ENCODE data around the gene SGF29.
"Not testable (repeated sequence)": the region's sequence is repeated elsewhere in the genome, so short reads cannot be mapped to it uniquely, and the experiment has no call there.

The SGF29 gene

GRCh38 chr16:28566233-28566925, 12.7 kb downstream of the SGF29 start:
- not testable (repeated sequence) for DNase-seq (ENCODE audit: low spot score)

- DNase-seq (ENCODE audit: low spot score), result no peak
These were observed 13.6 kb downstream of the SGF29 start for GRCh38 chr16:28567292-28567691.

GRCh38 chr16:28569021-28569420, 15.3 kb downstream of the SGF29 start:
- DNase-seq (ENCODE audit: low spot score), result no peak

- no peak for DNase-seq (ENCODE audit: low spot score)
These were observed 16.4 kb downstream of the SGF29 start for GRCh38 chr16:28569968-28570752.

- DNase-seq (ENCODE audit: low spot score), result no peak
These were observed 19.2 kb downstream of the SGF29 start for GRCh38 chr16:28572696-28573510.

- no peak for DNase-seq (ENCODE audit: low spot score)
These were observed 20.3 kb downstream of the SGF29 start for GRCh38 chr16:28573738-28574718.

DNA sequence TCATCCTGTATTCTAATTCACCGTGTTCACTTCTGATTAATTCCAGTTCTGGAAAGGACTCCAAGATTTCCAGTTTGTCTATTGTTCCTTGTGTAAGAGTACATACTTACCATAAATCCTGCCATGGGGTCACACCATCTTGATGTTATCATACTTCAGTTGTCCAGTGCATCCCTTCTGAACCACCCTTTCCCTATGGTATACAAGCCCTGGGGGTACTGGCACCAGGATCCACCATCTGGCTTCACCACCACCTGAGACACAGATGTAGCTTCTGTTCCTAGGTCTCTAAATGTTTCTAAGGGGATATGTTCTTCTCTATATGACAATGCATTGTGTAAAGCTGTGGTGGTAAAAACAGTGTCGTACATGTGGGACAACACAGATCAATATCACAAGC, 21.2 kb downstream of the SGF29 start:
- DNase-seq (ENCODE audit: low spot score), result no peak

DNA sequence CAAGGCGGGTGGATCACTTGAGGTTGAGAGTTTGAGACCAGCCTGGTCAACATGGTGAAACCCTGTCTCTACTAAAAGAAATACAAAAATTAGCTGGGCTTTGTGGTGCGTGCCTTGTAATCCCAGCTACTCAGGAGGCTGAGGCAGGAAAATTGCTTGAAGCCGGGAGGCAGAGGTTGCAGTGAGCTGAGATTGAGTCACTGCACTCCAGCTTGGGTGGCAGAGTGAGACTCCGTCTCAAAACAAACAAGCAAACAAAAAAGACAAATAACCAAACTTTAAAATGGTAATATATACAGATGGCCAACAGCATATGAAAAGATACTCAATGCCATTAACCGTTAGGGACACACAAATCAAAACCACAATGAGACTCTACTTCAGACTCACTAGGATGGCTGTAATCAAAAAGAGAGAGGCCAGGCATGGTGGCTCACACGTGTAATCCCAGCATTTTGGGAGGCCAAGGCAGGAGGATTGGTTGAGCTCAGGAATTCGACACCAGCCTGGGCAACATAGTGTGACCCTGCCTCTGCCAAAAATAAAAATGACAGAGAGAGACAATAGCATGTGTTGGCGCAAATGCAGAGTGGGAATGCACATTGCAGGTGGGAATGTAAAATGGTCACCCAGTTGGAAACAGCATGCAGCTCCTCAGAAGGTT, 21.9 kb downstream of the SGF29 start:
- DNase-seq (ENCODE audit: low spot score), result no peak

GRCh38 chr16:28580726-28581315, 27.1 kb downstream of the SGF29 start:
- no peak for DNase-seq (ENCODE audit: low spot score)

DNA sequence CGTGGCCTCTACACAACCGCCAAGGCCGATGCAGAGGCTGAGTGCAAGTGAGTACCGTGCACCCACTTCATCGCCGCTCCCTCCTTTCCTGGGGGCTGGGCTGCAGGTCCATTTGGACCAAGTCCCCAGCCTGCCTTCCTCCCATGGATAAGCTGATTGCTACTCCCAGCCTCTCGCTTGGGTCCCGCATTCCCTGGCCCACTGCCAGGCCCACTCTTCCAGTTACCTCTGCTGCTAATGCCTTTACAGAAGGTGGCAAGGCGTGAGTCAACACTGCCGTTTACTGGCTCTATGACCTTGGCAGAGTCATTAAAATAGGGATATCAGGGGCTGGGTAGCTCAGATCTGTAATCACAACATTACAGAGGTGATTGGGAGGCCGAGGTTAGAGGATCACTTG, 32.0 kb downstream of the SGF29 start:
- no peak for DNase-seq (ENCODE audit: low spot score)

GRCh38 chr16:28586466-28586865, 32.7 kb downstream of the SGF29 start:
- no peak for DNase-seq (ENCODE audit: low spot score)

DNA sequence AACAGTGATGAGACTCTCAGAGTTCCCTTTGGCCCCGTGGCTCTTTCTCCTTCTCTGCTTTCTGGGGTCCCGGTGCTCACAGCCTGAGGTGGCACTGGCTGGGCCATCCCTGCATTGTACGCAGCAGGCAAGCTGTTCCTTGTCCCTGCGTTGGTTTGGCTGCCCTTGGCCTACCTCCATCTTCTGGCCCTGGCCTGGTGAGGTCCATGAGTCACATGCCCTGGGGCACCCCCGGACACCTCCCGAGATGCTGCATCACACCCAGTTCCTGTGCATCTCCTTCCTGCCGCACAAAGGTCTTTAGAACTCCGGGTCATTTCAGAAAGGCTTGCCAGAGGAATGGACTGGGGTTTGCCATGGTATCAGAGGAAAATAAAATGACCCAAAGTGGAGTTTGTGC, 33.7 kb downstream of the SGF29 start:
- no peak for DNase-seq (ENCODE audit: low spot score)

DNA sequence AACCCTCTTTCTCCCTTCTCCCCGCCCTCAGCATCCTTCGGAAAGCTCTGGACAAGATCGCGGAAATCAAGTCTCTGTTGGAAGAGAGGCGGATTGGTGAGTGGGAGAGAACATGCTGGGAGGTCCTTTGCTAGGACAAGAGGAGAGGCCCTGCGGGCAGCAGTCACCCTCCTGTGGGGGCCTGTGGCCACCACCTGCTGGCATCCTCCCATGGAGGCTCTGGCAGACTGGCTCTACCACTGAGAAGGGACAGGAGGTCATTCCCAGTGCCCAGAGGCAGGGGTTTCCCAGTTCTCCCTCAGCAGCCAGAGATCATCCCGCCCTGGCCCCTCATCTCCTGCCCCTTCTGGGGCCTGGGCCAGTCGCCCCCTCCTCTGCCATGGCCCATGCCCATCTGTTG, 35.3 kb downstream of the SGF29 start:
- no peak for DNase-seq (ENCODE audit: low spot score)

DNA sequence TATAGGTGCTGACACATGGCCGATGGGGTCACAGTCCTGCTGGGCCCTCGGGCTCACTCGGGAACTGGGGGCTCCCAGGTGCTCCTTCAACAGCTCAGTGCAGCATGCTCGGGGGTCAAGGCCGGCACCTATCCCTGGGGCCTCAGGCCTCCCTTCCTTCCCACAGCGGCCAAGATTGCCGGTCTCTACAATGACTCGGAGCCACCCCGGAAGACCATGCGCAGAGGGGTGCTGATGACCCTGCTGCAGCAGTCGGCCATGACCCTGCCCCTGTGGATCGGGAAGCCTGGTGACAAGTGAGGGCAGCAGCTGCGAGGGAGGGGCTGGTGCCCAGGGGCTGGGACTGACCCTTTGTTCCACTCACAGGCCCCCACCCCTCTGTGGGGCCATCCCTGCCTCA, 36.2 kb downstream of the SGF29 start:
- no peak for DNase-seq (ENCODE audit: low spot score)

DNA sequence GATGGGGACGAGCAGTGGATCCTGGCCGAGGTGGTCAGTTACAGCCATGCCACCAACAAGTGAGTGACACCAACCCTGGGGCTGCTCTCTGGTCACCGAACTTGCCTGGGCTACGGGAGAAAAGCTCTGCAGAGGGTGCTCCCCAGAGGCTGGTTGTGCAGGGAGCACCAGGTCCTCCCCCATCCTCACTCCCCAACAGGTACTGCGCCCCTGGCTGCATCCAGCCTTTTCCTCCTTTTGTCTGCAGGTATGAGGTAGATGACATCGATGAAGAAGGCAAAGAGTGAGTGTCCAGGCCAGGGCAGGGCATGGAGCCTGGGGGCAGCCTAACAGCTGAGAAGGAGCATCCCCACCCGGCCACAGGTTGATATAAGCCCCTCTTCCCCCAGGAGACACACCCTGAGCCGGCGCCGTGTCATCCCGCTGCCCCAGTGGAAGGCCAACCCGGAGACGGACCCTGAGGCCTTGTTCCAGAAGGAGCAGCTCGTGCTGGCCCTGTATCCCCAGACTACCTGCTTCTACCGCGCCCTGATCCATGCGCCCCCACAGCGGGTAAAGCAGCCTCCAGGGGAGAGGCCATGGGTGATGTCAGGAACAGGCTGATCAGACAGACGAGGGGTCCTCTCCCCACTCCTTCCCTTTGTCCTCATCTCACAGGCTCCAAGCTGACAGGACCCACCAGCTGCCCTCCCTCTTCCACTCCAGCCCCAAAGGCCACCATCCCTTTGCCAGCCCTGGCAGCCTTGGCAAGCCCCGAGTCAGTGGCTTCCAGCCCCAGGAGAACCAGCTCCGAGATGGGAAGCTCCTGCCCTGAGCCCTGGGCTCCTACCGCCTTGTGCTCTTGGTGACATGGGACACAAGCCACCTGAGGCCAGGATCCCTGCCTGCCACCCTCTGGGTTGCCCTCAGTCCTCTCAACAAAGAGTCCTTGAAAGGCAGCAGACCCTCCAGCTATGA, 36.9 kb downstream of the SGF29 start:
- DNase-seq (ENCODE audit: low spot score), result no peak

DNA sequence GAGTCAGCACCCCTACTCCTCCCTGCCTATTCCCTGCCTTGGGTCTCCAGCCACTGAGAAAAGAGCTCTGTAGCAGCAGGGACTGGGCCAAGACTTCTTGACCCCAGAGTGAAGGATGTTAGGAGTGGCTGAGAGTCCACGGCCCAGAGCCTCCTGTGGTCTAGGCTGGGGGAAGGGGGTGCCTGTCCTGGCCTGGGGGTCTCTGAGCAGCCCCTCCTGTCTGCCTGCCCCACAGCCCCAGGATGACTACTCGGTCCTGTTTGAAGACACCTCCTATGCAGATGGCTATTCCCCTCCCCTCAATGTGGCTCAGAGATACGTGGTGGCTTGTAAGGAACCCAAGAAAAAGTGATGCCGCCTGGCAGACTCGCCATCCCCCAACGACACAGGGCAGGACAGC, 37.6 kb downstream of the SGF29 start:
- DNase-seq (ENCODE audit: low spot score), result no peak

- no peak for DNase-seq (ENCODE audit: low spot score)
These were observed 38.8 kb downstream of the SGF29 start for GRCh38 chr16:28592511-28592910.

DNA sequence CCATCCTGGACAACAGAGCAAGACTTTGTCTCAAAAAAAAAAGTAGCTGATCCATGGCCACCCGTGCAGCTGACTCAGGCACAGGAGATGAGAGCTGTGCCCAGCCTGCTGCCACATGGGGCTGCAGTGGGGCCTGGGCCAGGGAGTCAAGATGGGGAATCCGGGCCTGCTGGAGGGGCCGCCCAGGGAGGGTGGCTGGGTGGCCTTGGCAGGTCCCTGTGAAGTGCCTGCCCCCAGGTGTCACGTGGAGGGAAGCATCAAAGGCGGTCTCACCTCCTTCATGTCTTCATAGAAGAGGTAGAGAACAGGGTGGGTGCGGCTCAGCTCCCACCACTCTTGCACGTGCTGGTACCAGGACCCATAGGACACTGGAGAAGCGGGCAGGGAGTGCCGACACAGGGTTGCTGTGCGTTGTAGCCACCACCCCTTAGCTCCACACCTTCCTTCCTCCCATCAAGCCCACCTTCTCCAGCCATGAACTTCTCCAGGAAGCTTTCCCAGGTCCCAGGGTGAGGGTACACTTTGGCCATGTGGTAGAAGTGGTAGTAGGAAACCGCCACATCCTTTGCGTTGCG, 39.3 kb downstream of the SGF29 start:
- no peak for DNase-seq (ENCODE audit: low spot score)

DNA sequence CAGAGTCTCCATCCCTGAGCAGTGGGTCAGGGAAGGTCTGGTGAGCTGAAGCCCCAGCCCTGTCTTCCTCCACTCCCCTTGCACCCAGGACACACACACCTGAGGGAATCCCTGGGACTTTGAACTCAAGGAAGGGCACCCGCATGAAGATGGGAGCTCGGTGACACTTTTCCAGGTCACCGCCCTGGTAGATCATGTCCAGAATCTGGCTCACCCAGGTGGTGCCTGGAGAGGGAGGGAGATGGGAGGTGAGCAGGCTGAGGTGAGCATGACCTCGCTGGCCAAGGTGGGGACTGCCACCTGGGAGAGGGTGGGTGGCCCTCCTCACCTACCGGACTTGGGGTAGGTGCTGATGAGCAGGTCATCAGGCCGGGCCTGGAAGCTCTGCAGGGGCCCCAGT, 41.7 kb downstream of the SGF29 start:
- DNase-seq (ENCODE audit: low spot score), result not testable (repeated sequence)
